ENCODE results near the gene TEX261.
"Not testable (repeated sequence)": the region's sequence is repeated elsewhere in the genome, so short reads cannot be mapped to it uniquely, and the experiment has no call there.

TEX261 gene

DNA sequence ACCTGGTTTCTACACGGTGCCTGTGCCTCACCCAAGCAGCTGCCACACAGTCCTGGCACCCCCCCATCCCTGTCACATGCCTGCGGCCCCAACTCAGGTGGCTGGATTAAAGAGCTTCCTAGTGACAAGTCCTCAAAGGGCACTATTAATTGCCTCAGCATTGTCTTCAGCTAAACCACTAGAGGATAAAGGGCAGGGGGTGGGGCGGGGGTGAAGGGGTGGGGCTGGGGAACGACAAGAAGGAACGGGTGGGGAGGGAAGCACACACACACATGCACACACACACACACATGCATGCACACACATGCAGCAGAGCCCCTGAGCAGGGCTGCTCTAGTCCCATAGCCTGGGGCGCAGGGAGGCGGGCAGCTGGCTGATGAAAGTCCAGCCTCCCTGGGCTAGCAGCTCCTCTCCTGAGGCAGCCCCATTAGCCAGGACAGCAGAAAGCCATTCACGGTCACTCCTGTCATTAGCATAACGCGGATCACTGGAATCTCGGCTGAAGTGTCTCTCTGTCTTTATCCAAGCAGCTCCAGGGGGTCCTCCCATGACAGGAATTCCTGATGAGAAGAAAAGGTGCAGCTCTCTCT, 7.4 kb upstream of the TEX261 start:
- Histone ChIP-seq H3K27ac (ENCODE audit: low read length, poor library complexity, severe bottlenecking) (no peak overlapping the region), H3K4ac (ENCODE audit: low read depth in 1 of 2, low read length in 2 of 2) (no peak overlapping the region), H2BK12ac (ENCODE audit: low read length in 2 of 2) (no peak overlapping the region), H4K91ac (ENCODE audit: low read length) (no peak overlapping the region), H3K4me3 (ENCODE audit: insufficient read depth in 1 of 2, low read depth in 1 of 2, low read length in 2 of 2) (no peak overlapping the region), H3K9me3 (ENCODE audit: control insufficient read depth, low read length) (no peaks in the 10 kb centered on the region), H2BK15ac (ENCODE audit: low read depth, poor library complexity, severe bottlenecking) (no peak overlapping the region), H3K23ac (ENCODE audit: low read length in 2 of 2) (no peak overlapping the region), H3K27me3 (ENCODE audit: control insufficient read depth in 1 of 2, insufficient read depth in 1 of 2, low read length in 2 of 2) (peaks cover 14 to 26% of the 10 kb centered on the region in 2 experiments), H3K79me1 (replicated peaks; ENCODE audit: low read length, poor library complexity, severe bottlenecking) (no peaks in the 10 kb centered on the region), H3K36me3 (ENCODE audit: control insufficient read depth in 1 of 2, insufficient read depth in 2 of 2, low read depth in 1 of 2, low read length in 2 of 2) (no peaks in the 10 kb centered on the region), H3K9ac (ENCODE audit: low read length) (no peak overlapping the region), H4K8ac (ENCODE audit: low read length) (no peak overlapping the region), H2BK5ac (ENCODE audit: low read depth, low read length, poor library complexity, severe bottlenecking) (no peak overlapping the region), H2BK120ac (ENCODE audit: low read depth, low read length) (no peak overlapping the region), H3K4me2 (ENCODE audit: low read length, poor library complexity, severe bottlenecking) (no peak overlapping the region), H2AFZ (ENCODE audit: low read depth, low read length) (peak overlapping the region; percentile 19), H2AK5ac (ENCODE audit: low read length, severe bottlenecking) (no peak overlapping the region), H3K14ac (ENCODE audit: low read length in 2 of 2) (no peak overlapping the region), H3K4me1 (ENCODE audit: control insufficient read depth, insufficient read depth, low read depth, low read length) (peaks cover 6% of the 10 kb centered on the region), H3K18ac (ENCODE audit: low read depth in 1 of 2, low read length in 2 of 2) (no peak overlapping the region)
- WGBS: 39% methylated on average over 8 of the region's 11 CpGs
- no peak for DNase-seq

DNA sequence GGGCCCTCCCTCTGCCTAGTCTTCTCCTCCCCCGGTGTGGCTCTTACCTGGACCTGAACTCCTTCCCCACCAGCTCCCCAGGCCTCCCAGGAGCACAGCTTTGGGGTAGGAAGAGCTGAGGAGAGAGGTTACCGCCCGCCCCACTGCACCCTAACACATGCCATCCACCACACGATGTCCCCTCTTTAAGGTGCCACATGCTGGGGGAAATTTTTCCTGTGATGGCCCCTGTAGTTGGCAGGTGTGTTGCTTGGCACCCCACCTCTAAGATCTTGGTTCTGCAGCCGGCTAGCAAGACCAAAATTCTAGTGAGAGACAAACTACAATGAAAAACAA, 6.9 kb upstream of the TEX261 start:
- Histone ChIP-seq H2AFZ (ENCODE audit: low read depth, low read length) (no peak overlapping the region), H3K36me3 (ENCODE audit: control insufficient read depth in 1 of 2, insufficient read depth in 2 of 2, low read depth in 1 of 2, low read length in 2 of 2) (no peaks in the 10 kb centered on the region), H3K27ac (ENCODE audit: low read length, poor library complexity, severe bottlenecking) (no peak overlapping the region), H3K4me2 (ENCODE audit: low read length, poor library complexity, severe bottlenecking) (no peak overlapping the region), H2BK15ac (ENCODE audit: low read depth, poor library complexity, severe bottlenecking) (no peak overlapping the region), H4K8ac (ENCODE audit: low read length) (peak overlapping the region; percentile 5), H3K23ac (ENCODE audit: low read length in 2 of 2) (no peak overlapping the region), H3K9ac (ENCODE audit: low read length) (no peak overlapping the region), H3K4me3 (ENCODE audit: insufficient read depth in 1 of 2, low read depth in 1 of 2, low read length in 2 of 2) (no peak overlapping the region), H3K9me3 (ENCODE audit: control insufficient read depth, low read length) (no peaks in the 10 kb centered on the region), H2BK5ac (ENCODE audit: low read depth, low read length, poor library complexity, severe bottlenecking) (no peak overlapping the region), H3K79me1 (replicated peaks; ENCODE audit: low read length, poor library complexity, severe bottlenecking) (no peaks in the 10 kb centered on the region), H3K4ac (ENCODE audit: low read depth in 1 of 2, low read length in 2 of 2) (no peak overlapping the region), H2BK120ac (ENCODE audit: low read depth, low read length) (no peak overlapping the region), H3K27me3 (ENCODE audit: control insufficient read depth in 1 of 2, insufficient read depth in 1 of 2, low read length in 2 of 2) (peaks cover 14 to 22% of the 10 kb centered on the region in 2 experiments), H2AK5ac (ENCODE audit: low read length, severe bottlenecking) (no peak overlapping the region), H3K18ac (ENCODE audit: low read depth in 1 of 2, low read length in 2 of 2) (peak overlapping the region in 1 of 2 experiments; percentile 75), H3K14ac (ENCODE audit: low read length in 2 of 2) (no peak overlapping the region), H4K91ac (ENCODE audit: low read length) (no peak overlapping the region), H3K4me1 (ENCODE audit: control insufficient read depth, insufficient read depth, low read depth, low read length) (peaks cover 6% of the 10 kb centered on the region), H2BK12ac (ENCODE audit: low read length in 2 of 2) (no peak overlapping the region)
- no peak for DNase-seq
- 69% methylated on average over 4 of the region's 5 CpGs for WGBS

DNA sequence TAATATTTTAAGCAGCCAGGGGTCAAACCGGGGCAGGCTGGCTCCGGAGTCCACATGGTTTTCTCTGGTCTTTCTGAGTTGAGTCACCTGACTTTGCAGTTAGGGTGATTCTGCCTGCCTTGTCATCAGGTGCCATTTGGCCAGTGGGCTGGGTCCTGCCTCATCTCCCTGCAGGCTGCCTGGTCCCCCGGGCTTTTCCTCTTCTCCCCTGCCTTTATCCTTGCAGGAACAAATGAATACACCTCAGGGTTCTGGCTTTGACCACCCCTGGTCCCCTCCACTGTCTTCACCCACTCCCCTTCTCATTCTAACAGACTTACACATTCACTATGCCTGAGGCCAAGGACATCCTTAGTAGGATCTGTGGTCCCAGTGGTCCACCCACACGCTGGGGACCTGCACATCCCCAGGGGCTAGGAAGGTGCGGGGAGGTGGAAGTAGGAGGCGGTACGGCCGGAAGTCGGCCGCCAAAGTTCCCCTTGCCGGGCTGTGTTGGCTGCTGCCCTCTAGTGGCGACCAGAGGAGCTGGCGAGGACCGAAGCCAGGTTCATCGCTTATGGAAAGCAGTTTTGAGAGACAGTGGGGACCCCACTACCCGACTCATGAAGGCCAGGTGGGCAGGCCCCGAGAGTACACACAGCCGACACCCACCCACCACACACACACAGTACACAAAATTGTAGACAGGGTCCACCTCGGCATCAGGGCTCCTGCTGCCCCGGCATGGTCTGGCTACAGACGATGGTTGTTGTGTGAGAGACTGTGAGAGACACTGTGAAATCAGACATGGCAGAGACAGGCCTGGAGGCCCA, 6.3 kb upstream of the TEX261 start:
- H2AFZ ChIP-seq (ENCODE audit: low read depth, low read length): peak overlapping the region; percentile 99
- no peaks in the 10 kb centered on the region for H3K9me3 ChIP-seq (ENCODE audit: control insufficient read depth, low read length)
- H3K4me2 ChIP-seq (ENCODE audit: low read length, poor library complexity, severe bottlenecking): peak overlapping the region; percentile 58
- H3K23ac ChIP-seq (ENCODE audit: low read length in 2 of 2): no peak overlapping the region
- no peak overlapping the region for H3K14ac ChIP-seq (ENCODE audit: low read length in 2 of 2)
- H3K36me3 ChIP-seq (ENCODE audit: control insufficient read depth in 1 of 2, insufficient read depth in 2 of 2, low read depth in 1 of 2, low read length in 2 of 2): no peaks in the 10 kb centered on the region
- peak overlapping the region; percentile 32 to 73 for H3K4me3 ChIP-seq (ENCODE audit: insufficient read depth in 1 of 2, low read depth in 1 of 2, low read length in 2 of 2)
- peak overlapping the region; percentile 50 to 75 for H3K18ac ChIP-seq (ENCODE audit: low read depth in 1 of 2, low read length in 2 of 2)
- peak overlapping the region; percentile 44 for H4K91ac ChIP-seq (ENCODE audit: low read length)
- no peak overlapping the region for H2BK120ac ChIP-seq (ENCODE audit: low read depth, low read length)
- H3K27ac ChIP-seq (ENCODE audit: low read length, poor library complexity, severe bottlenecking): no peak overlapping the region
- H3K4ac ChIP-seq (ENCODE audit: low read depth in 1 of 2, low read length in 2 of 2): peak overlapping the region in 1 of 2 experiments; percentile 56
- peaks cover 14 to 21% of the 10 kb centered on the region in 2 experiments for H3K27me3 ChIP-seq (ENCODE audit: control insufficient read depth in 1 of 2, insufficient read depth in 1 of 2, low read length in 2 of 2)
- H2BK12ac ChIP-seq (ENCODE audit: low read length in 2 of 2): no peak overlapping the region
- H2BK5ac ChIP-seq (ENCODE audit: low read depth, low read length, poor library complexity, severe bottlenecking): no peak overlapping the region
- H3K4me1 ChIP-seq (ENCODE audit: control insufficient read depth, insufficient read depth, low read depth, low read length): peaks cover 6% of the 10 kb centered on the region
- H3K79me1 ChIP-seq (replicated peaks; ENCODE audit: low read length, poor library complexity, severe bottlenecking): no peaks in the 10 kb centered on the region
- H2BK15ac ChIP-seq (ENCODE audit: low read depth, poor library complexity, severe bottlenecking): peak overlapping the region; percentile 6
- WGBS: 30% methylated on average over 10 of the region's 21 CpGs
- H3K9ac ChIP-seq (ENCODE audit: low read length): peak overlapping the region; percentile 53
- DNase-seq: peak; percentile 59
- no peak overlapping the region for H2AK5ac ChIP-seq (ENCODE audit: low read length, severe bottlenecking)
- H4K8ac ChIP-seq (ENCODE audit: low read length): peak overlapping the region; percentile 95

DNA sequence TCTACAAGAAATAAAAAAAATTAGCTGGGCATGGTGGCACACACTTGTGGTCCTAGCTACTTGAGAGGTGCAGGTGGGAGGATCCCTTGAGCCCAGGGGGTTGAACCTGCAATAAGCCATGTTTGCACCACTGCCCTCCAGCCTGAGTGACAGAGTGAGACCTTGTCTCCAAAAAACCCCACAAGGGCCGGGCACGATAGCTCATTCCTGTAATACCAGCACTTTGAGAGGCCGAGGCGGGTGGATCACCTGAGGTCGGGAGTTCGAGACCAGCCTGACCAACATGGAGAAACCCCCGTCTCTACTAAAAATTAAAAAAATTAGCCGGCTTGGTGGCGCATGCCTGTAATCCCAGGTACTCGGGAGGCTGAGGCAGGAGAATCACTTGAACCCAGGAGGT, 5.3 kb upstream of the TEX261 start:
- H3K4me1 ChIP-seq (ENCODE audit: control insufficient read depth, insufficient read depth, low read depth, low read length); H2BK12ac ChIP-seq (ENCODE audit: low read length in 2 of 2); H3K9ac ChIP-seq (ENCODE audit: low read length); H2BK5ac ChIP-seq (ENCODE audit: low read depth, low read length, poor library complexity, severe bottlenecking); H2BK15ac ChIP-seq (ENCODE audit: low read depth, poor library complexity, severe bottlenecking); H3K18ac ChIP-seq (ENCODE audit: low read depth in 1 of 2, low read length in 2 of 2); H3K4me2 ChIP-seq (ENCODE audit: low read length, poor library complexity, severe bottlenecking); H2AFZ ChIP-seq (ENCODE audit: low read depth, low read length); H4K91ac ChIP-seq (ENCODE audit: low read length); H3K14ac ChIP-seq (ENCODE audit: low read length in 2 of 2); H3K27ac ChIP-seq (ENCODE audit: low read length, poor library complexity, severe bottlenecking); H2AK5ac ChIP-seq (ENCODE audit: low read length, severe bottlenecking); H2BK120ac ChIP-seq (ENCODE audit: low read depth, low read length); DNase-seq; H3K4ac ChIP-seq (ENCODE audit: low read depth in 1 of 2, low read length in 2 of 2); H4K8ac ChIP-seq (ENCODE audit: low read length); H3K4me3 ChIP-seq (ENCODE audit: insufficient read depth in 1 of 2, low read depth in 1 of 2, low read length in 2 of 2); H3K36me3 ChIP-seq (ENCODE audit: control insufficient read depth in 1 of 2, insufficient read depth in 2 of 2, low read depth in 1 of 2, low read length in 2 of 2); H3K79me1 ChIP-seq (replicated peaks; ENCODE audit: low read length, poor library complexity, severe bottlenecking); H3K23ac ChIP-seq (ENCODE audit: low read length in 2 of 2); H3K9me3 ChIP-seq (ENCODE audit: control insufficient read depth, low read length): not testable (repeated sequence)
- 91% methylated on average over 10 of the region's 10 CpGs for WGBS
- H3K27me3 ChIP-seq (ENCODE audit: control insufficient read depth in 1 of 2, insufficient read depth in 1 of 2, low read length in 2 of 2): peaks cover 14 to 15% of the 10 kb centered on the region in 2 experiments

Data from mesenchymal stem cell (in vitro differentiated cells and primary cell).